HG02588 (cell line): ENCODE data around the gene PLEKHF1.
A peak's percentile ranks its signal among the peaks of the same experiment; 100 is the strongest.
"Not testable (repeated sequence)": the region's sequence is repeated elsewhere in the genome, so short reads cannot be mapped to it uniquely, and the experiment has no call there.

Experiments
- ATAC-seq: cut with Tn5 transposase; IDR thresholded peaks from one replicate; pipeline ENCODE4 v1.9.1; 2021; ENCODE audit warnings: mild to moderate bottlenecking, moderate library complexity; ENCODE audit not compliant: unreplicated experiment

The PLEKHF1 gene

DNA sequence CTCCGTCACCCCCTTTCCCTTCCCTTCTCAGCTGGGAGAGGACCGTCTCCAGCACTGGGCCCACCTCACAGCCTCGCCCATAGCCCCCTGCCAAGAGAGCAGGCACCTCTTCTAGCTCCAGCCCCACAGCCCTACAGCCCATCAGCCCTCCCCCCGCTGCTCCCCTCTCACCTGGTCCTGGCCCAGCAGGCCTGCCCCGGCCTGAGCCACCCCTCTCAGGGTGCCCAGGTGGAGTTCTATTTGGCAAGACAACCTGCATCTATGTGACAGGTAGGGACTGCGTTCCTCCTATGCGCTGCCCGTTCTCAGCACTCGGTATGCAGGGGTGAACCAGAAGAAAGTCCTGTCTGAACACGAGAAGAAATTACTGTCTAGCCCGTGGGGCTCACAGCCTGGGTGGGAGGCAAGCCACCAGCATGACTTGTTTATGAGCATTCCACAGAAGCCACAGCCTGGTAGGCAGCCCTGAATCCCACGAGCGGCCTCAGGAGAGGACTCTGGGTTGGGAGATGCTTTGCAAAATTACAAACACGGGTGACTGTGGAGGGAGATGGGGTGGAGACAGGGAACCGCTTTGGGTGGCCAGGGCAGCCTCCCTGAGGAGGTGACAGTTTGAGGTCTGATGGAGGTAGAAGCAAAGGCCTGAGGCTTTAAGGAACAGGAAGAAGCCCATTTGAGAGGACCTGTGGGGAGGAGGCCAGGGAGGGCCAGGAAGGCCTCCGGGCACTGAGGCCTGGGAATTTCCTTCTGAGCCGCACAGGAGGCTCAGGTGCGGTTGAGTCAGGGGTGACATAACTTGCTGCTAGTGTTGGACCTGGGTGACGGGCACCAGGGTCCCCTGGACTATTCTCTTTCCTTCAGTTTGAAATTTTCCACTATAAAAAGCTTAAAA is 1.2 kb upstream of the PLEKHF1 start:
- no peak for ATAC-seq

DNA sequence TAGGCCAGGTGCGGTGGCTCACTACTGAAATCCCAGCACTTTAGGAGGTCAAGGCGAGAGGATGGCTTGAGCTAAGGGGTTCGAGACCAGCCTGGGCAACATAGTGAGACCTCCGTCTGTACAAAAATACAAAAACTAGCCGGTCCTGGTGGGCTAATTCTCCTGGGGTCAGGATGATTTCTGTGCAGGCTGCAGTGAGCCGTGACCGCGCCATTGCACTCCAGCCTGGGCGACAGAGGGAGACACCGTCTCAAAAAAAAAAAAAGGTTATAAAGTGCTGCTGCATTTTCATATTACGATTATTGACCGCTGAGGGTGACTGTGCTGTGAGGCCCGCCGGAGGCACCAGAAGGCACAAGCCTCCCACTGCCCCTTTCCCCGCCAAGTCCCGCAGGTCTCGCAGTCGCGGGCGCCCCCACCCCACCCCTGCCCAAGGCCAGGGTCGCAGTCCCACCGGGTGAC is 477 bp upstream of the PLEKHF1 start:
- no peak for ATAC-seq

DNA sequence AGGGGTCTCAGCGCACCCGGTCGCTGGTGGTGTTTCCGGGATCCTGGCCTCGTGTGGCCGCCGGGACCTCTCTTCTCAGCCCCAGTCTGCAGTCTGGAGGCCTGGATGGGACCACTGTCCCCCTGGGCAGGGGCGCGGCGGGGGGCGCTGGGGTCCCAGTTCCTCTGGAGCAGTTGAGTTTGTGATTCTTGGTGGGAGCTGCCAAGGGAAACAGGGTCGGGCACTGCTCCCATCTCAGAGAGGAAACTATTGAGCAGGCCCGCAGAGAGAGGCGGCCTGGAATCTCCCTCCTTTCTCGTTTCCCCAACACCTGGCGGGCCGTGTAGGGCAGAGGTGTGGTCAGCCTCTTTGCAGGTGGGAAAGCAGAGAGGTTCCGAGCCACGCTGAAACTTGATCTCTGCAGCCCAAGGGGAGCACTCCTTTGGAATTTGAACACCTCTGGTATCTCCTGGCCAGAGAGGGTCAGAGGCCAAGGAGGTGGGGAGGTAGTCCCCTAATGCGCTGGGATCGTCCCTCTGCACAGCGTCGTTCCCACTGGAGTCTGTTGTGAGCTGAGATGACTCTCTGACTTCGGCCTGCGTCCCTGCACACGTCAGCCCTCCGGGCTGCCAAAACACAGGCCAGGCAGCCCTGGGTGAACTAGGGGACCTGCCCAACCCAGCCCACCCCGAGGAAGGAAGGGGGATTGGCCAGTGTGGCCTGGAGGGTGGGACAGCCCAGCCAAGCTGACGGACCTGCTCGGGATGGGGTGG is 741 bp downstream of the PLEKHF1 start:
- peak; percentile 2 for ATAC-seq

DNA sequence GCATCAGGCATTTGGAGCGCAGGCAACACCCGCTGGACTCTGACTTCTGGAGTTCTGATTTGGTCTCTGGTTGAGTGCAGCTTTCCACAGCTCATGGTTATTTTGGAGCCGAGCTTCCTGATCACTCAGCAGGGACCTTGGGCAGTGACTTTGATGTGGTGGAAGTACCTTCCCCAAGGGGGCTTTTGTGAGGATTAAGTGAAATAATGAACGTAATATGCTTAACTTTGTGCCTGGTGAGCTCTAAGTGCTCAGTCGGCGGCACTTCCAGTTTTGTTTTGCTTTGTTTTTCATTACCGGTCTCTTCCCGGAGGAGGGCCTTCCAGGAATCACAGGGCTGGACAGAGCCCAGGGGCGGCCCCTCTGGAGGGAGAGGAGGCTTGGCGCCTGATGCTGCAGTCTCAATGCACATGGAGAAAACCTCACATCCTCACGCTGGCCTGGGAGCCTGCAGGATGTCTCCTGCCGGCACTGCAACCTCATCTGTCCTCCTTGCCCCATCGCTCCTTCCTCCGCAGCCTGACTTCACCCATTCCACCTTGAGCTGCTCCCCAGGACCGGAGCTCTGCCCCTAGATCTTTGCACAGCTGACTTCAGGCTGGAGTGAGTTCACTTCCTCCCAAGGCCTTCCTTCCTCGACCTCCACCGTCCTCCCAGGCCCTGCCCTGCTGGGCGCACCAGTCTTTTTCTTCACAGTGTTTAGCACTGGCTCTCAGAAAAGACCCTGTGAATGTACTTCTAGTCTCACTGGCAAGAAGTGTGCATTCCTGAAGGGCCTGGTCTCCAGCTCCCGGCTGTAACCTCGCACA is 1.5 kb downstream of the PLEKHF1 start:
- no peak for ATAC-seq

DNA sequence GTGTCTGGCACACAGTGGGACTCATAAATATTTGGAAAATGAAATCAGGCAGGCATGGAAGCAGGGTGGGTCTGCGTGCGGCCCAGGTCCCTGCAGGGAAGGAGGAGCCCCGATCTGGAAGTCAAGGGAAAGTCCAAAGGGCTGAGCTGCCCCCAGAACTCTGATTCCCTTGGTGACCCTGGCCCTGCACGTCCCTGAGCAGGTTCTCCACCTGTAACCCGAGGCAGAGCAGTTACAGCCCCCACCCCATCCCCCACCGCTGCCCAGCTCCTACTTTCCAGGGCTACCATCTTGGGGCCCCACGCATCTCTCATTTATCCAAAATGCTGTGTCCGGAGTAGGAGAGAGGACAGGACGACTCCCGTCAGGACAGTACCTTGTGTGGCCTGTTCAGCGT is 2.1 kb downstream of the PLEKHF1 start:
- no peak for ATAC-seq

DNA sequence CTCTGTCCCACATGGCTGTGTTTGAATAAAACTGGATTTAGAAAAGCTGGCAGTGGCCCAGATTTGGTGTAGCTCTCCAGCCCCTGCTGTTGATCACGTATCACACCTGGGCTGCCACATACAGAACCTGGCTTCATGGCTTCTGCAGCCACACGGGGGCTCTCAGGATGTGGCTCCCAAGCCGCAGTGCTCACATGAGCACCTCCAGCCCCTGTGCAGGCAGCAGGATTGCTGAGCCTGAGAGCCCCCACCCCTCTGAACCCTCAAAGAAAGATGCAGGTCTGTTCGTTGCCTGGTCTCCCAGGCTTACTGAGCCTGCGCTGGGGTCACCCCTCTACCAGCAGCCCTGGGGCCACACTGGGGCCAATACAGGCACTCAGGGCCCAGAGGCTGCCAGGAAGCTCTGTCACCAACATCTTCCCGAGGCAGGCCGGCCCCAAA is 2.7 kb downstream of the PLEKHF1 start:
- no peak for ATAC-seq

DNA sequence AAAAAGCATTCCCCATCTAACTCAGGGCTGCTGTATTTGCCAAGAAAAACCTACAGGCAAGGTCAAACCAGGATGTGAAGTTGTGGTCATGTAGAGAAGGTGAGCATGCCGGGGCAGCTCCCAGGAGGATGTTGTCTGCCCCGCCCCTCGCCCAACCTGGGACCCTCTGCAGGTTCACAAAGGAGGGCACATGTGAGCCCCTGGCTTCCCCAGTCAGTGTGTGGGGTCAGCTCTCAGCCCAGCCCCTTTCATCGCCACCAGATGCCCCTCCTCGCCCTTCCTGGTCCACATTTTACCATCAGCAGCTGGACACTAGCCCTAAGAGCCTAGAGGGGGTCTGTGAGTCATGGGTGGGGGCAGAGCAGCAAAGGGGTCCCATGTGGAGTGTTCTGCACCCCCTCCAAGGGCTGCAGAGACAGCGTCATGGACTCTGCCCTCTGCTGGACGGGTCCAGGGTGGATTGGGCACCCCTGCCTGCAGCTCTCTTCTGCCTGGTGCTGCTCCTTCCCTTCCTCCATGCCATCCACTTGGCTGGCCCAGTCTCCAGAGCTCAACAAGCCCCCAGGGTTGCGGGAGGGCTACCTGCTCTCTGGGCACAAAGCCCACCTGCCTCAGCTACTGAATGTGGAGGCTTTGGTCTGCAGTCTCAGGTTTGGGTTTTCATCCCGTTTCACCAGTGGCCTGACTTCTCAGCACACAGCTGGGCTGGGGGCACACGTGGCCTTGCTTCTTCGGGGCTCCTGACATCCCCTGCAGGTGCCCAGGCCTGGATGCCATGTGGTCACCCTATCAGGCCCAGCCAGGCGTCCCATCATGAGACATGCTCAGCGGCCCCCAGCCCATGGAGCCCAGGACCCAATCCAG is 3.7 kb downstream of the PLEKHF1 start:
- no peak for ATAC-seq

DNA sequence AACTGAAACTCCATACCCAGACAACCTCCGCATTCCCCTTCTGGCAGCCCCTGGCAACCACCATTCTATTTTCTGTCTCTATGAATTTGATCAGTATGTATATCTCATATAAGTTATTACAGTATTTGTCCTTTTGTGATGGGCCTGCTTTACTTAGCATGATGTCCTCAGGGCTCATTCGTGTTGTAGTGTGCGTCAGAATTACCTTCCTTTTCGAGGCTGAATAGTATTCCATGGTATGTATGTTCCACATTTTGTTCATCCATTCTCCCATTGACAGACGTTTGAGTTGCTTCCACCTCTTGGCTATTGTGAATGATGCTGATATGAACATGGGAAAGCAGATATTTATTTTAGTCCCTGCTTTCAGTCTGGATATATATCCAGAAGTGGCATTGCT is 5.0 kb downstream of the PLEKHF1 start:
- no peak for ATAC-seq

DNA sequence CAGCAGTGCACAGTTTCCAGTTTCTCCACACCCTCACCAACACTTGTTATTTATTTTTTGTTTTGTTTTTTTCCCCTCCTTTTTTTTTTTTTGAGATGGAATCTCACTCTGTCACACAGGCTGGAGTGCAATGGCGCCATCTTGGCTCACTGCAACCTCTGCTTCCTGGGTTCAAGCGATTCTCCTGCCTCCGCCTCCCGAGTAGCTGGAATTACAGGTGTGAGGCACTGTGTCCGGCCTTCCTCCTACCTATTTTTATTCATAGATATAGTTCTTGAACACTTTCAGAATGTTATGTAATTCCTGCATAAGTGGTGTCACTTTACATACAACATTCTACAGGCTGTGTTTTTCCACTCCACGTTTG is 5.7 kb downstream of the PLEKHF1 start:
- ATAC-seq = not testable (repeated sequence)

DNA sequence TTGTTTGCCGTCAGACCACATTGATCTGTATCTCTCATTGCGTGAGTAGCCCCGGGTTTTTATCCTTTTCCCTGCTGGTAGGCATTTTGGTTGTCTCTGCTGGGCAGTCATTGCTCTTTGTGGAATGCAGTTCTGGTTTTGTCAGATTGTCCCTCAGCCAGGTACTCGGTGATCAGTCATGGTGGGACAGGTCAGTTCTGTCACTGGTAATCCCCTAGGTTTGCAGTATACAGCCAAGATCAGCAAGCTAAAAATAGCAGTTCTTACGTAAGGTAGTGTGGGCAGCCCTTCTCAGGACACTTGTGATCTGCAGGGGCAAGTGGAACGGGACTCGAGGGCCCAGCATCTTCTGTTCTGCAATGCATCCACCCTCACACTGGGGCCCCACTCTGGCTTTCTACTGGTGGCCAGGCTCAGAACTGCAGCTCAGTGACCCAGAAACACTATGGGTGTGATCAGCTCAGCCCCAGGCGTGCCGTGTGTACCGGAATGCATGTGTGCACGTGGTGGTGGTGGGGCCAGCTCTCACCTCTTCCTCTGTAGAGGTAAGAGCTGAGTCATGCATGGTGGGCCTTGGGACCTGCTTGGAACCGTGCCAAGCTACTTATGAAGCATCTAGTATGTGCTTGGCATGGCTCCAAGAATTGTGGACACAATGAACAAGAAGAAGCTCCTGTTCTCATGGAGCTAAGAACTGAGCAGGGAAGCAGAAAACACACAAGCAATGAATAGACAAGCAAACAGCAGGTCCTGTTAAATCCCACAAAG is 6.3 kb downstream of the PLEKHF1 start:
- ATAC-seq = peak; percentile 59

DNA sequence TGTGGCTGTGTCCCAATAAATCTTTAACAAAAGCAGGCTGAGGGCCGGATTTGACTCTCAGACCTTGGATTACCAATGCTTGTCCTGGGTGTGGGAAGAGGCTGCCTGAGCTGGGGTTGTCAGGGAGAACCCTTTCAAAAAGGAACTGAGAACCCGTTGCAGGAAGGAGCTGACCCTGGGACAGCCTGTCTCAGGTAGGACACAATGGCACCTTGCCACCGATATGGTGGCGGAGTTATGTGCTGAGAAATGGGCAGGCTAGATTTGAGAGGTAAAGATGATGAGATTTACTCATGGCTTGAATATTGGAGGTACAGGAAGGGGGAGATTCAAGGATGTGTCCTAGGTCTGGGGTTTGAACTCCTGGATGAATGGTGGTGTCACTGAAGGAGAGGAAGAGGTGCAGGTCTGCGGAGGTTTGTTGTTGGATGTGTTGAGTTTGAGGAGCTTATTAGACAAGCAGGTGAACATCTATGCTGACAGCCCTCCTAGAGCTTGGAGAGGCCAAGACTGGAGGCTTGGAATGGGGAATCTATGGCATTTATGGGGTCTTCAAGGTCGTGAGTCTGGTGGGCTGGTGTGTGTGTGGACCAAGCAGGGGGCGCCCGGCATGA is 7.2 kb downstream of the PLEKHF1 start:
- ATAC-seq = no peak

DNA sequence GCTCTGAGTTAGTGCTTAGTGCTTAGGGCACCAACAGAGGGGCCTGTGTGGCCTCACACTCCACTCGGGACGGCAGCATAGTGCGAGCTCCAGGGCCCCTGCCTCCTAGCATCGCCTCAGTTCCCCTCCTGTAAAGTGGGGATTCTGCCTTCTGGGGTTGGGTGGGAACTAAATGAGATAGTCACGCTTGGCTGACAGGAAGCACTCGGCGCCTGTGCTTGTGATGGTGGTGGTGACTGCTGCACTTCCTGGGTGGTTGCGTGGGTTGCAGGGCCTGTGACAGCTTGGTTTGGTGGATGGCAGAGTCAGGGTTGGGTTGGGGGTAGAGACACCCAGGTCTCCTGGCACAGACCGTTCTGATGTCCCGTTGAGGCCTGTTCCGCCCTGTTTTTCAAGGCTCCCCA is 7.7 kb downstream of the PLEKHF1 start:
- ATAC-seq = peak; percentile 43

DNA sequence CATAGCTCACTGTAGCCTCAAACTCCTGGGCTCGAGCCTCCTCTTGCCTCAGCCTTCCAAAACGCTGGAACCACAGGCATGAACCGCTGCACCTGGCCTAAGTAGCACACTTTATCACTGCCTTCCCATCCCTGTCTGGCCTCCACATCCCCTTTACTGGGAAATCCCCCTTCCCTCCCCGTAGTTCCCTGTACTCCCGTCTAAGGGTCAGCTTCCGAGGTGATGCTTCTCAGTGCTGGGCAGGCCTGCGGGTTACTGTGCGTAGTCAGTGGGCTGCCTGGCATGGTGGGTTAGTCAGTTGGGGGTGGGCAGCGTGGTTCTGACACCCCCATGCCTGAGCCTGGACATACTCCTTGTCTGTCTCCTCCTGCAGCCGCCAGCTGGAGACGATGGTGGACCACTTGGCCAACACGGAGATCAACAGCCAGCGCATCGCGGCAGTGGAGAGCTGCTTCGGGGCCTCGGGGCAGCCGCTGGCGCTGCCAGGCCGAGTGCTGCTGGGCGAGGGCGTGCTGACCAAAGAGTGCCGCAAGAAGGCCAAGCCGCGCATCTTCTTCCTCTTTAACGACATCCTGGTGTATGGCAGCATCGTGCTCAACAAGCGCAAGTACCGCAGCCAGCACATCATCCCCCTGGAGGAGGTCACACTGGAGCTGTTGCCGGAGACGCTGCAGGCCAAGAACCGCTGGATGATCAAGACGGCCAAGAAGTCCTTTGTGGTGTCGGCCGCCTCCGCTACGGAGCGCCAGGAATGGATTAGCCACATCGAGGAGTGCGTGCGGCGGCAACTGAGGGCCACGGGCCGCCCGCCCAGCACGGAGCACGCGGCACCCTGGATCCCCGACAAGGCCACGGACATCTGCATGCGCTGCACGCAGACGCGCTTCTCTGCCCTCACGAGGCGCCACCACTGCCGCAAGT is 8.4 kb downstream of the PLEKHF1 start:
- no peak for ATAC-seq

DNA sequence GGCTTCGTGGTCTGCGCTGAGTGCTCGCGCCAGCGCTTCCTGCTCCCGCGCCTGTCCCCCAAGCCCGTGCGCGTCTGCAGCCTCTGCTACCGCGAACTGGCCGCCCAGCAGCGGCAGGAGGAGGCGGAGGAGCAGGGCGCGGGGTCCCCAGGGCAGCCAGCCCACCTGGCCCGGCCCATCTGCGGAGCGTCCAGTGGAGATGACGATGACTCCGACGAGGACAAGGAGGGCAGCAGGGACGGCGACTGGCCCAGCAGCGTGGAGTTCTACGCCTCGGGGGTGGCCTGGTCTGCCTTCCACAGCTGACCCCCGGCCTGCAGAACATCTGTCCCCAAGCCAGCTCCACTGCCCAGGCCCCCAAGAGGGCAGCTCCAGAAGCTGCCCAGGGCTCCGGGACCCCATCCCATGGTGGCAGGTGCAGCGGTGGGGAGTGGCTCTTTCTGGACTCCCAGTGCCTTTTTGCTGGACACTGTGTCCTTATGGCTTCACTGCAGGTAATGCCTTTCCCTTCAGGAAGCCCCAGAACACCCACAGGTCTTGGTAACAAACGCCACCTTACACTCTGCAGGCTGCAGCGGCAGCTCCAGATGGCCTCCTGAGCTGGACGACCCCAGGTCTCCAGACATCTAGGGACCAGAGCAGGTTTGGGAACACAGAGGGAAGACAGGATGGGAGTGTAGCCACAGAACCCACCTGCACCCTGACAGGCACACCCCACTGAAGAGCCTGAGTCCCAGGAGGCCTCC is 9.3 kb downstream of the PLEKHF1 start:
- no peak for ATAC-seq

DNA sequence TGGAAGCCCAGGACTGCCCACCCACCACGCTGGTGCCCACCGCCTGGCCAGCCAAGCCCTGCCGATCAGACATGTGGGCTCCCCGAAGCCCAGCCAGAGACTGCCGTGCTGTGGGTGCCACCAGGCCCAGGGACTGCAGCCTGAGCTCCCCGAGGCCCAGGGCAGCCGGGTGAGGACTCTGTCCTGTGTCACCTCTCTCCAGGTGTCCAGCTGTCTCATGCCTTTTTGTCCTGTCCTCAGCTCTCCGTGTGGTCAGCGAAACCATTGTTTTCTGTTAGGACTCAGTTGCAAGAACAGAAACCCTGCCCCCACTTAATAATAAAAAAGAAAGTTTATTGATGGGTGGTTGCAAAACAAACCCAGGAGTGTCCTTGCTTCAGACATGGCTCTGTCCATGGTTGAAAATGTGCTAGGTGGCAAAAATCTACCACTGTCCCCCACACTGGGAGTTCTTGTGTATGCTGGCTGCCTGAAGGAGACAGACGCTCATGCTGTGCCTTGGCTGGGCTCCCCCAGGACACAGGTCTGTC is 9.9 kb downstream of the PLEKHF1 start:
- ATAC-seq = no peak

DNA sequence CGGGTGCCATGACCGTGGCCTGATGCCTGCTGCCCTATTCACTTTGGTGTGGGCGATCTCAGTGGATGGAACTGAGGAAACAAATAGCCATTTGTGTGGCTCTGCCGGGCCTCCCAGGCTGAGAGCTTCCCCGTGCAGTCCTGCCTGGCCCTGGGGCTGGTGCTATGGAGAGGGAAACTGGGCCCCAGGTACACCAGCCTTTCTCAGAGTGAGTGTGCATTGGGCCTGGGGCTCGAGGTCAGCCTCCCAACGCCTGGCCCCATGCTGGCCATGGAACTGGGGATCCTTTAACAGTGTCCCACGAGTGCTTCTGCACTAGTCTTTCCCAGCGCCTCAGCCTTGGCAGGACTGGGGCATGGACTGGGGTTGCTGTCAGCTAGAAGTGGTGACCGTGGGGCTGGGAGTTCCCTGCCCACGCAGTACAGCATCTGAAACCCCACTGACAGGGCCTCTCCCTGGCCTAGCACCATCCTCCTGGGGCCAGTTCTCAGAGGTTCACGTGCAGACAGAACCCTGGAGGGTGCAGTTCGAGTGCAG is 10.5 kb downstream of the PLEKHF1 start:
- no peak for ATAC-seq

DNA sequence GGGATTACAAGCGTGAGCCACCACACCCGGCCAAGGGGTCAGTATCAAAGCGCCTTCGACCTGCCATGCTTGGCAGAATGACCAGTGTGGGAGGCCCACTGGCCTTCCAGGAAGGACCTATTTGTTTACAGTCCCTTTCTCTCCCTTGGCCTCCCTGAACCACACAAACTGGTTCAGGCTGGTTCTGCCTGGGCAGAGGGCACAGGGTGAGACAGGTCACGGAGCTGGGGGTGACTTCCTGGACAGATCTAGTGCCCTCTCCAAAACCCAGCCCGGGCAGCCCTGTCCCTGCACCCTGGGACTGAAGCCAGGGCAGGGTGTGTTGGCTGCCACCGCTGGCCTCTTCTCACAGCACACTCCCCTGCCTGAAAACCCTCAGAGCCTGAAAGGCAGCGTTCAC is 11.3 kb downstream of the PLEKHF1 start:
- no peak for ATAC-seq
